A673 (cell line): Measurements from ENCODE around the gene CALCR.

ENCODE experiments used
- EZH2 ChIP-seq: fragments of 200-600 bp; sonication (generic); IDR thresholded peaks from 2 replicates; pipeline ENCODE4 v1.6.1; 2017; ENCODE audit warnings: borderline replicate concordance, low read depth, mild to moderate bottlenecking, mixed read lengths, antibody characterized with exemption, low read length; ENCODE audit not compliant: poor library complexity, severe bottlenecking
- TF ChIP-seq, protein P1 (sequence below): fragments of 300-800, 200-600 bp; sonication (generic); conservative IDR thresholded peaks from 2 replicates; pipeline ENCODE4 v1.5.1; 2017; ENCODE audit warnings: low read depth, mild to moderate bottlenecking, antibody characterized with exemption, low read length, moderate library complexity, mixed read lengths

- TF ChIP-seq, protein P1, sequence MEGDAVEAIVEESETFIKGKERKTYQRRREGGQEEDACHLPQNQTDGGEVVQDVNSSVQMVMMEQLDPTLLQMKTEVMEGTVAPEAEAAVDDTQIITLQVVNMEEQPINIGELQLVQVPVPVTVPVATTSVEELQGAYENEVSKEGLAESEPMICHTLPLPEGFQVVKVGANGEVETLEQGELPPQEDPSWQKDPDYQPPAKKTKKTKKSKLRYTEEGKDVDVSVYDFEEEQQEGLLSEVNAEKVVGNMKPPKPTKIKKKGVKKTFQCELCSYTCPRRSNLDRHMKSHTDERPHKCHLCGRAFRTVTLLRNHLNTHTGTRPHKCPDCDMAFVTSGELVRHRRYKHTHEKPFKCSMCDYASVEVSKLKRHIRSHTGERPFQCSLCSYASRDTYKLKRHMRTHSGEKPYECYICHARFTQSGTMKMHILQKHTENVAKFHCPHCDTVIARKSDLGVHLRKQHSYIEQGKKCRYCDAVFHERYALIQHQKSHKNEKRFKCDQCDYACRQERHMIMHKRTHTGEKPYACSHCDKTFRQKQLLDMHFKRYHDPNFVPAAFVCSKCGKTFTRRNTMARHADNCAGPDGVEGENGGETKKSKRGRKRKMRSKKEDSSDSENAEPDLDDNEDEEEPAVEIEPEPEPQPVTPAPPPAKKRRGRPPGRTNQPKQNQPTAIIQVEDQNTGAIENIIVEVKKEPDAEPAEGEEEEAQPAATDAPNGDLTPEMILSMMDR: no peak
- TF ChIP-seq EZH2: no peak
Measured at GRCh38 chr7:93399642-93400041, 174.9 kb downstream of the CALCR start.
